GM19467 (cell line): ENCODE data around the gene IL26.
"Not testable (repeated sequence)": the region's sequence is repeated elsewhere in the genome, so short reads cannot be mapped to it uniquely, and the experiment has no call there.

ENCODE experiments used
- ATAC-seq: cut with Tn5 transposase; IDR thresholded peaks from one replicate; pipeline ENCODE4 v1.9.1; 2021; ENCODE audit warnings: mild to moderate bottlenecking, moderate library complexity; ENCODE audit not compliant: unreplicated experiment

Gene IL26

GRCh38 chr12:68240975-68241374 lies 15.4 kb upstream of the IL26 start:
- ATAC-seq, result peak; percentile 97

DNA sequence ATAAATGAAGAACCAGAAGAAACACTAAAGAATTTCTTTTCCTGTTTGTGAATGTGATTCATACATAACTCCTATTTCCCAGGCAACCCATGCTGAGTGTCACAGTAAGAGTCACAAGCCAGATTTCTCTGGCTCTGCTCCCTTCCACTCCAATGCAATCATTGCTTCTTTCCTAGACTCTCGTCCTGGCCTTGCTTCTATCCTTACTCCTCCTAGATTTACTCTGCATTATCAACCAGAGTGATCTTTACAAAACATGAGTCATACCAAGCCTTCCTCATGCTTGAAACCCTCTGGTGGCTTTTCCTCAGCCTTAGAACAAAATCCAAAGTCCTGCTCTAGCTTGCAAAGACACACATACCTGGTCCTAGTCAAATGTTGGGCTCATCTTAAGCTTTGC lies 14.5 kb upstream of the IL26 start:
- ATAC-seq, result no peak

DNA sequence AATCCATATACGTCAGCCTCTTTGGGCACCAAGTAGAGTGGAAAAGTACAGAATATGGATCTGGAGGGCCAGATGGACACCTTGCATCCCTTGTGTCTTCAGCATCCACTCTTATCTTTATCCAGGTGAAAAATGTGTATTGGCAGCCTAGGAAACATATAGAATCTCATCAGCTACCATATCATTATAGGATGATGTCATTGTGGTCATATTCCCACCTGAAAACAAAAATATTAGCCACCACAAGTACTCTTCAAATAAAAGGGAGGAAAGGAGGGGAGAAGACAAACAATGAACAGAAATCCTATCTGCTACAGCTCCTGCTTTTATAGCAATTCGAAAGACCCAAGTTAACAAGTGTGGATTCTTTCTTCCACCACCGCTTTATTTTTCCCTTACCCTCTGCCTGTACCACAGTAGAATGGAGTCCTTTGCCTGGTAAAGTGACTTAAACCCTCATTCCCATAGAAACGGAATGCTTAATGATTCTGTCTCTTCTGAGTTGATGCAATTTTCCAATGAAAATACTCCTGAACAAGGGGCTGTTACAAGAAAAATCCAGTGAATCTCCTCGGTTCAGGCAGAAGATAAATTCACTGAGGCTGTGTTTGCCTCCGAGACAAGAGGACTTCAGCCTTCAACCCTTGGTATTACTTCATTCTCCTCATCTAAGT lies 13.8 kb upstream of the IL26 start:
- ATAC-seq, result no peak

DNA sequence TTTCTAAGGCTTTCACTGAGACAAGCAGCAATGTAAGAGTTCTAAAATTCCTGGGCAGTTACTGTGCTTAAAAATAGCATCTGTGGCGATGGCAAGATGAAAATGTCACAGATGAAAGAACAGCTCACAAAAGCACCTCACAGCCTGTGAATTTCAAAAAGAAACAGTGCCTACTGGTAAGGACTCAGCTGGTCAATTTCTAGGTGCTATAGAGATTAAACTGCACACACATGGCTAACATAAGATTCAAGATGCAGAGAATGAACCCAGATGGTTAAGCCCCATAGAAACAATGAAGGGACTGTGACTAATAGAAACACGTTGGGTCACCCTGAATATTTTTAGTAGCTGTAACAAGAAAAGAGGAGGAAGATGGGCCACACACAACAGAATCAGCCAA lies 12.0 kb upstream of the IL26 start:
- no peak for ATAC-seq

- ATAC-seq, result no peak
Measured at GRCh38 chr12:68237078-68237477, 11.5 kb upstream of the IL26 start.

DNA sequence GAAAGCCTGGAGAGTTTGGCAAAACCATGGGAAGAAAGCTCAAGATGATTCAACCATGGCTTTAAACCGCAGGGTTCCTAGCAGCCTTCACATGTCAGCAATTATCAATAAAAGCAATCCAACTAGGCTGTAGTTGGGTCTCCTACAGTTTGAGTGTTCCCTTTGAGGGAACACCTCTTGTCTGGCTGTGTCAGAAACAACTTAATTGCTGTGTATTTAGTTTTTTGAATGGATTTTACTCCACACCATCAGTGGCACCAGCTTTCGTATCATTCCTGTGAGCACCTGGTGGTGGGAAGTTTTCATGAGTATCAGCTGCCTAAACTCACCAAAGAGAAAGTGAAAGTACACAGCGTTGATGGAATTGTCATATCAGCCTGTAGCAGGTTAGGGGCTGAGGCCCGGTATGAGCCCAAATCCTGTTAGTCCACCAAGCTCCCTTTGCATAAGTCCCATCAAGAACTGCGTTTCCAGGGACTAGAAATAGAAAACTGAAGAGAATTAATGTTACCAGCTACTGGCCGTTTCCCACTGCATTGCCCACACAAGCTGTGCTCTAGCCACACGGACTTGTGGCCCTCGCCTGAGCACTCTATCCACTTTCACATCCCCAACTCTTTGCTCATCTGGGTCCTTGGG lies 10.9 kb upstream of the IL26 start:
- peak; percentile 49 for ATAC-seq

DNA sequence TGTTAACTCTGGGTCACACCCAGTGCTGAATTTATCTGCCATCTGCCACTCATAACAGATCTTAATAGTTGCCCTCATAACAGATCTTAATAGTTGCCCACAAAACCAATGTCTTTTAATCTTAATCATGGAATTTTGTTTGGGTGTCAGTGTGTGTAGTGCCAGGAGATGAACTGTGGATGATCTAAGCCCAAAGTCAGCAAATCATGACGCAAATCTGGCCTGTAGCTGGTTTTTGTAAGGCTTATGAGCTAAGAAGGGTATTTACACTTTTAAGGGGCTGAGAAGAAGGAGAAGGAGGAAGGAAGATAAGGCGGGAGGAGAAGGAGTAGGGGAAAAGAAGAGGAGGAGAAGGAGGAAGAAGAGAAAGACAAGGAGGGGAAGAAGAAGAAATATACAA lies 10.0 kb upstream of the IL26 start:
- no peak for ATAC-seq

GRCh38 chr12:68234140-68234539 lies 8.5 kb upstream of the IL26 start:
- no peak for ATAC-seq

GRCh38 chr12:68233498-68233897 lies 7.9 kb upstream of the IL26 start:
- ATAC-seq, result no peak

- no peak for ATAC-seq
Measured at GRCh38 chr12:68231691-68232090, 6.1 kb upstream of the IL26 start.

GRCh38 chr12:68231229-68231628 lies 5.6 kb upstream of the IL26 start:
- ATAC-seq, result no peak

DNA sequence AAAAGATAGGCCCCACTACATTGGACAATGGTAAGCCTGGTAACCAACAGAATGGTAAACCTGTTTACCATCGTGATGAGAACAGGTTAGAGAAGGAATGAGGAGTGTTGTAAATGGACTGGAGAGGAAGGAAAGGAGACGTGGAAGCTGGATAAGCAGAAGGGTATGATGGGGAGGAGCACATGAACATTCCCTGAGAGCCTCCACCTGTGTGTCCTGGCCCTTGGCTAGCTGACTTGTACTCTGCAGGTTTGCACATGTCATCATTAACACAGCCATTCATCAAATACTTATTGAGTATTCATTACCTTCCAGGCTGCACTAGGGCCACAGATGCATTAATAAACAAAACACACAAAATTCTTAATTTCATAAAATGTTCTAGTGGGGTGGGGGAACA lies 4.3 kb upstream of the IL26 start:
- ATAC-seq, result no peak

DNA sequence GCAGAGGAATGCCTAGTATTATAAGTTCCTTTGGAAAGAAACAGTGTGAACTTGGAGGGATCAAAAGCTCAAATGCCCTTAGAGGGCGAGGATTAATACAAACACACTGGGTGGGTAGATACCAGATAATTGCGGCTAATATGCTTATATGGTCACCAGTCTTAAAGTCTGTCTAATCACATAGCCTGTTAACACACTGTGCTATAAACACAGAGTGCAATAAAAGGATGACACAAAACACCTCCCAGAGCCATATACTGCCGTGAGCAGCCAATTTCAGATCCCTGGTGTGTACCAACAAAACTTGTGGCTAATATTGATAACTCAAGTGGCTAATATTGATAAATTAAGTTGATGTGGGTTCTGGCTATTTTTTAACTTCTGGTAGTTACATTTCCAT lies 1.7 kb upstream of the IL26 start:
- ATAC-seq, result no peak

- no peak for ATAC-seq
Measured at GRCh38 chr12:68224613-68225285, 861 bp downstream of the IL26 start.

DNA sequence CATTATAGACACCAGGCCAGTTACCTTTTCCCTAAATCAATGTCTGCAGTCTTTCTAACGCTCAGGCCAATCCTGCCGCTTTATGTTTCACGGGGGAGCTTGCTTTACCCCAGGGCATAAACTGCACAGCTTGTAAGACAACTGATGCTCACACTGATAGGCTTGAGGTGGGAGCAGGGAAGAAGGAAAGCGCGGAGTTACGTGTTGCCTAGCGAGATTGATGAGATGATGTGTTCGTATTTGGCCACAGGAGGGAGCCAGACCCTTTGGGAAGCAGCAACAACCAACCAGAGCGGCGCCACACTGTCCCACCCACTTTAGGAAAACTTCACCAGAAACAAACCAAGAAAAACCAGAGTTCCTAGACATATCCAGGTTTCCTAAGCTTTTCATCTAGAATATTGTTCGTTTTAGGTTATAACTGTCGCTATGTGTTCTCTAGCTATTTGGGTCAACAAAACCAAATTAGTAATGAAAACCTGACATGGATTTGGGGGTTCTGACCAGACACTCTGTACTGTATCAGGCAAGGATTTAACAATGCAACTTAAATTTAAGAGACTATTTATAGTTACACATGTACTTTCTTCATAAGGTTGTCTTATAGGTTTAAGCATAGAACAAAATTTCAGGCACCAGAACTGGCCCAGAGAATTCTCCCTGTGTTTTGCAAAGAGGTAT lies 2.4 kb downstream of the IL26 start:
- peak; percentile 98 for ATAC-seq

DNA sequence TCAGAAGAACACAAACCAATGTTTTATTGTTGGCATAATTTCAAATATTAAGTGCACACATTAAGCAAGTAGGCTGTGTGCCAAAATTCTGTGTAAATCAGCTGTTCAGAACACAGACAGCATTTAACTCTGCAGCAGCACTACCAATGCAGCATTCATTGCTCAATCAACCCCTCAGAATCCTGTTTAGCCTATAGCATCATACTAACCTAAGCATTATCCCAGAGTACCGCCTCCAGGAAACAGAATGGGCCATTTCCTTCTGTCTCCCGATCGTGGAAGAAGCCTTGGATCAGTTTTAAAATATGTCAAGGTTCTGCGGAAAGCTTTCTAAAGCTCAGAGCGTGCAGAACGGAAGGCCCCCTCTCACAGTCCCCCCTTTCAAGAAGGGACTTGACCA lies 3.3 kb downstream of the IL26 start:
- ATAC-seq, result no peak

DNA sequence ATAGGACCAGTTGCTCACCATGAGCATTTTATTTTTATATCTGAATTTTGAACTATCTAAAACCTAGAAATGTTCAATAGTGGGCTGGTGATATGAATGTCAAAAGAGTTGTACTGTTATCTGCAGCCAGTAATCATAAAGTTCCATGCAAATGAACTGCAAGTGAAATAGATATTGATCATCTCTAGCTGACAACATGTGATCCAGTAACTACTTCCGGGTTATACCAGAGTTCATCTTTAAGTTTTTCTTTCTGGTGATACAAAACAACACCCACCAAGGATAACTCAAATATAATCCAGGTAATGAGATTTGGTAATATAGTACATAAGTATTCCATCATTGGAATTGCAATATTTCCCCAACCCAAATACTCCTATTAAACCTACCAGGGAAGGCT lies 4.1 kb downstream of the IL26 start:
- ATAC-seq, result no peak

GRCh38 chr12:68210875-68211274 lies 14.7 kb downstream of the IL26 start:
- no peak for ATAC-seq

- ATAC-seq, result not testable (repeated sequence)
Measured at GRCh38 chr12:68209048-68209728, 16.4 kb downstream of the IL26 start.

DNA sequence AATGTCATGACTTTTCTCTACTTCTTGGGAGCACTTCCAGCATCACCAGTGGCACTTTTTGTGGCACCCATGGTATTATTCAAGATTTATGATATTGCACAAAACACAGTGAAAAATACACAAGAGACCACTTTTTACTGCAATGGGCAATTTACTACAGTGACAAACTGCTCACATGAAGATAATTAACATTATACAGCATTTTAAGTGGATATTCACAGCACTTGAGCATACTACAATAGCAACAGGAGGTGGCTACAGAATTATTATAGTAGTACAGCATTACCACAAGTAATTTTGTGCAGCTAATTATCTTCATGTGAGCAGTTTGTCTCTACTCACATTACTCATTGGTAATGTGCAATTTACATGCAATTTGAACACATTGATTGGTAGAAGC lies 18.3 kb downstream of the IL26 start:
- no peak for ATAC-seq

DNA sequence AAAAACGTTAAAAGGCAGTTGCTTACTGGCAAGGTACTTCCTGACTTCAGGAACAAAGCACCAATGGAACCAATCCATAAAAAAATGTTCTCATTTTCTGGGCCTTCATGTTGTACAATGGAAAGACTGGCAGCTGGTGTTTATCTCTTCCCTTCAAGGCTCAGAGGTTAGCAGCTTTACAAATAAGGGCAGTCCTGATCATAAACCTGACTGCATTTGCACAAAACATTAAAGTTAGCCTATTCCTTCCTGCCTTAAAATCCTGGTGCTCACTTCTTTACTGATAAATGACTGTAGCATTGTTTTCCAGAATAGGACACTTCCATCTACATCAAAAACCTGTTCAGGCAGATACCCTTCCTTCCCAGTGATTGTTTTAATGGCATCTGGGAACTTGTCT lies 19.2 kb downstream of the IL26 start:
- ATAC-seq, result no peak
